ENCODE results near the gene PLXNB2. TPM values are rescaled to one million over a fixed set of nuclear protein-coding genes. Genes with fewer than 3 reads are reported as not detected.

Gene PLXNB2
- polyA plus RNA-seq, 1 donor from 2014 or later, result 38.6 TPM

- Histone ChIP-seq H2AFZ (ENCODE audit: low read depth, low read length) (no peak overlapping the region), H3K79me2 (replicated peaks; ENCODE audit: insufficient read depth, low read length) (no peaks in the 10 kb centered on the region), H4K20me1 (ENCODE audit: insufficient read depth) (no peaks in the 10 kb centered on the region), H3K9me2 (ENCODE audit: insufficient read depth, low read length) (no peaks in the 10 kb centered on the region), H3K36me3 (ENCODE audit: insufficient read depth, low read length) (no peaks in the 10 kb centered on the region), H3K4me3 (ENCODE audit: low read length) (no peak overlapping the region), H3K9me3 (ENCODE audit: low read length) (no peaks in the 10 kb centered on the region), H3F3A (ENCODE audit: insufficient read depth, low read length, poor library complexity, severe bottlenecking) (no peaks in the 10 kb centered on the region), H3K27ac (ENCODE audit: low read length) (no peak overlapping the region), H3K27me3 (ENCODE audit: insufficient read depth, low read depth, low read length) (no peaks in the 10 kb centered on the region), H3K9ac (ENCODE audit: low read length) (no peak overlapping the region), H3K4me2 (ENCODE audit: low read length) (no peak overlapping the region)
- TF ChIP-seq REST (IDR thresholded peaks at IDR 0.05; ENCODE audit: borderline replicate concordance) (no peak), EZH2 (IDR thresholded peaks at IDR 0.05; ENCODE audit: borderline replicate concordance, insufficient read depth, low read length, poor library complexity, severe bottlenecking) (no peak), MXI1 (conservative IDR thresholded peaks at IDR 0.05; ENCODE audit: poor library complexity, severe bottlenecking) (no peak), CTCF (IDR thresholded peaks at IDR 0.05; ENCODE audit: poor library complexity, severe bottlenecking) (no peak), POLR2AphosphoS5 (IDR thresholded peaks at IDR 0.05) (no peak), RAD21 (conservative IDR thresholded peaks at IDR 0.05) (no peak), SMC3 (conservative IDR thresholded peaks at IDR 0.05; ENCODE audit: poor library complexity) (no peak), EP300 (conservative IDR thresholded peaks at IDR 0.05; ENCODE audit: poor library complexity, severe bottlenecking) (no peak), TAF1 (IDR thresholded peaks at IDR 0.05; ENCODE audit: low read depth) (no peak)
Measured at GRCh38 chr22:50318356-50318697, 10.9 kb upstream of the PLXNB2 start.

GRCh38 chr22:50317674-50318073, 10.2 kb upstream of the PLXNB2 start:
- H2AFZ ChIP-seq (ENCODE audit: low read depth, low read length), result no peak overlapping the region
- TF ChIP-seq CTCF (IDR thresholded peaks at IDR 0.05; ENCODE audit: poor library complexity, severe bottlenecking) (no peak), RAD21 (conservative IDR thresholded peaks at IDR 0.05) (no peak), EZH2 (IDR thresholded peaks at IDR 0.05; ENCODE audit: borderline replicate concordance, insufficient read depth, low read length, poor library complexity, severe bottlenecking) (no peak), SMC3 (conservative IDR thresholded peaks at IDR 0.05; ENCODE audit: poor library complexity) (no peak), TAF1 (IDR thresholded peaks at IDR 0.05; ENCODE audit: low read depth) (no peak), REST (IDR thresholded peaks at IDR 0.05; ENCODE audit: borderline replicate concordance) (no peak), EP300 (conservative IDR thresholded peaks at IDR 0.05; ENCODE audit: poor library complexity, severe bottlenecking) (no peak), MXI1 (conservative IDR thresholded peaks at IDR 0.05; ENCODE audit: poor library complexity, severe bottlenecking) (no peak), POLR2AphosphoS5 (IDR thresholded peaks at IDR 0.05) (no peak)
- H3K27ac ChIP-seq (ENCODE audit: low read length), result no peak overlapping the region
- no peaks in the 10 kb centered on the region for H3K79me2 ChIP-seq (replicated peaks; ENCODE audit: insufficient read depth, low read length)
- H3F3A ChIP-seq (ENCODE audit: insufficient read depth, low read length, poor library complexity, severe bottlenecking), result no peaks in the 10 kb centered on the region
- no peak overlapping the region for H3K9ac ChIP-seq (ENCODE audit: low read length)
- no peaks in the 10 kb centered on the region for H3K9me3 ChIP-seq (ENCODE audit: low read length)
- H3K36me3 ChIP-seq (ENCODE audit: insufficient read depth, low read length), result no peaks in the 10 kb centered on the region
- H3K27me3 ChIP-seq (ENCODE audit: insufficient read depth, low read depth, low read length), result no peaks in the 10 kb centered on the region
- H3K4me2 ChIP-seq (ENCODE audit: low read length), result no peak overlapping the region
- H3K9me2 ChIP-seq (ENCODE audit: insufficient read depth, low read length), result no peaks in the 10 kb centered on the region
- no peaks in the 10 kb centered on the region for H4K20me1 ChIP-seq (ENCODE audit: insufficient read depth)
- H3K4me3 ChIP-seq (ENCODE audit: low read length), result no peak overlapping the region

Measured in neural cell (in vitro differentiated cells).